ENCODE results near the gene NFIA.

The NFIA gene

GRCh38 chr1:61097317-61097716 is 15.0 kb downstream of the NFIA start:
- no peak overlapping the region for H3K9ac ChIP-seq (ENCODE audit: low read length)
- no peak overlapping the region for H3K14ac ChIP-seq (ENCODE audit: low read length)
- no peak overlapping the region for H4K12ac ChIP-seq (ENCODE audit: low read depth, low read length)
- H4K91ac ChIP-seq (ENCODE audit: low read depth, low read length), result no peak overlapping the region
- H3K23ac ChIP-seq (ENCODE audit: low read length), result no peak overlapping the region
- no peaks in the 10 kb centered on the region for H3K79me2 ChIP-seq (ENCODE audit: control insufficient read depth, insufficient read depth, low read length, poor library complexity)
- no peaks in the 10 kb centered on the region for H3K4me1 ChIP-seq (ENCODE audit: control insufficient read depth in 1 of 2, insufficient read depth in 2 of 2, low read length in 2 of 2)
- no peak overlapping the region for H2BK12ac ChIP-seq (ENCODE audit: low read length)
- H3K36me3 ChIP-seq (ENCODE audit: control insufficient read depth in 1 of 2, insufficient read depth in 2 of 2, low read length in 2 of 2), result no peaks in the 10 kb centered on the region
- H3K4ac ChIP-seq (ENCODE audit: low read depth, low read length), result no peak overlapping the region
- no peak overlapping the region for H2AFZ ChIP-seq (ENCODE audit: insufficient read depth, low read length, poor library complexity)
- no peaks in the 10 kb centered on the region for H3K27me3 ChIP-seq (ENCODE audit: insufficient read depth, low read length)
- H2BK120ac ChIP-seq (ENCODE audit: insufficient read depth, low read length, poor library complexity), result no peak overlapping the region
- no peak overlapping the region for H2AK5ac ChIP-seq (ENCODE audit: low read length)
- H3K27ac ChIP-seq (ENCODE audit: low read depth, low read length), result no peak overlapping the region
- no peaks in the 10 kb centered on the region for H3K9me3 ChIP-seq (ENCODE audit: insufficient read depth, low read depth, low read length)
- H4K8ac ChIP-seq (ENCODE audit: low read depth, low read length), result no peak overlapping the region
- H3K18ac ChIP-seq (ENCODE audit: low read length), result no peak overlapping the region
- no CpG with 5 or more reads among the region's 1 CpG for WGBS (ENCODE audit: extremely low coverage, insufficient coverage, insufficient read length)
- DNase-seq, result no peak
- no peak overlapping the region for H3K4me2 ChIP-seq (ENCODE audit: low read length)
- no peaks in the 10 kb centered on the region for H3K79me1 ChIP-seq (ENCODE audit: low read length)
- H2BK5ac ChIP-seq (ENCODE audit: low read depth, low read length, poor library complexity), result no peak overlapping the region
- H3K4me3 ChIP-seq (ENCODE audit: low read depth, low read length), result no peak overlapping the region

DNA sequence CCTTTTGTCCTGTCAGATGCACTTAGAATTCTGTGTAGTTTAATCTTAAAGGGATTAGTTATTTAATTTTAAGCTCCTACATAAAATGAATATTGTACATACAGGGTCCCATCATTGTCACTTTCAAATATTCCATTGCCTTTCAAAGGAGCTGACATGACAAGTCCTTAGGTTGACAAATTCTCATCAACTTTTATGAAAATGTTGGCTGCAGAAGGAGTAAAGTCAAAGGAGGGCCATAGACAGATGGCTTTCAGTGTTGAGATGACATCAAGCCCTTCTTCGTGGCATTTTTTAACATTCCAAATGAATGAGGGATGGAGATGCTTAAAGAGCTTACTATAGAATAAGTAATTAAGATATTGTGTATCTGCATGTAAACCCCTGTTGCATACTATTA is 15.4 kb downstream of the NFIA start:
- WGBS (ENCODE audit: extremely low coverage, insufficient coverage, insufficient read length), result no CpG with 5 or more reads among the region's 1 CpG
- H3K79me2 ChIP-seq (ENCODE audit: control insufficient read depth, insufficient read depth, low read length, poor library complexity), result no peaks in the 10 kb centered on the region
- no peak overlapping the region for H2AK5ac ChIP-seq (ENCODE audit: low read length)
- H3K4me3 ChIP-seq (ENCODE audit: low read depth, low read length), result no peak overlapping the region
- no peak overlapping the region for H3K18ac ChIP-seq (ENCODE audit: low read length)
- H2BK5ac ChIP-seq (ENCODE audit: low read depth, low read length, poor library complexity), result no peak overlapping the region
- H3K79me1 ChIP-seq (ENCODE audit: low read length), result no peaks in the 10 kb centered on the region
- H3K4ac ChIP-seq (ENCODE audit: low read depth, low read length), result no peak overlapping the region
- H2BK120ac ChIP-seq (ENCODE audit: insufficient read depth, low read length, poor library complexity), result no peak overlapping the region
- no peaks in the 10 kb centered on the region for H3K27me3 ChIP-seq (ENCODE audit: insufficient read depth, low read length)
- H2AFZ ChIP-seq (ENCODE audit: insufficient read depth, low read length, poor library complexity), result no peak overlapping the region
- H3K14ac ChIP-seq (ENCODE audit: low read length), result no peak overlapping the region
- H3K9me3 ChIP-seq (ENCODE audit: insufficient read depth, low read depth, low read length), result no peaks in the 10 kb centered on the region
- no peak overlapping the region for H4K91ac ChIP-seq (ENCODE audit: low read depth, low read length)
- H3K9ac ChIP-seq (ENCODE audit: low read length), result no peak overlapping the region
- H3K36me3 ChIP-seq (ENCODE audit: control insufficient read depth in 1 of 2, insufficient read depth in 2 of 2, low read length in 2 of 2), result no peaks in the 10 kb centered on the region
- H3K27ac ChIP-seq (ENCODE audit: low read depth, low read length), result no peak overlapping the region
- H4K8ac ChIP-seq (ENCODE audit: low read depth, low read length), result no peak overlapping the region
- H3K4me2 ChIP-seq (ENCODE audit: low read length), result no peak overlapping the region
- H4K12ac ChIP-seq (ENCODE audit: low read depth, low read length), result no peak overlapping the region
- H3K4me1 ChIP-seq (ENCODE audit: control insufficient read depth in 1 of 2, insufficient read depth in 2 of 2, low read length in 2 of 2), result no peaks in the 10 kb centered on the region
- DNase-seq, result no peak
- H2BK12ac ChIP-seq (ENCODE audit: low read length), result no peak overlapping the region
- no peak overlapping the region for H3K23ac ChIP-seq (ENCODE audit: low read length)

DNA sequence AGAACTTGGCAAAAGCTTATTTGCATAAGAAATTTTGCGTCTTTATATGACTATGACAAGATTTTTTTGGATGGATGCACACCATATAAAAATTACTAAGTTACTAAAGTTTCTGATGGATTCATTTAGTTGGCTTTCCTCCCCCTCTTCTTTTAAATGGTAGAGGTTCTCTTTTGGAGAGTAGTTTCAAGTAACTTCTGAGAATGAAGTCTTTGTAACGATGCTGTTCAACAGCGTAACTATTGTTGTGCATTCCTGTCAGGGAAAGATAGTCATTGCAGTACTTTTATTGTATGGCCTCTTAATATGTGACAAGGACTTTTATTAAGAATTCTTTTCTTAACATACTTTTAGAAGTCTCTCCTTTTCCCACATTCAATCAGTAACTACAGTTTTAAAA is 16.0 kb downstream of the NFIA start:
- H2AK5ac ChIP-seq (ENCODE audit: low read length), result no peak overlapping the region
- no peak overlapping the region for H3K4me2 ChIP-seq (ENCODE audit: low read length)
- no peak overlapping the region for H3K4me3 ChIP-seq (ENCODE audit: low read depth, low read length)
- no peak overlapping the region for H4K8ac ChIP-seq (ENCODE audit: low read depth, low read length)
- no peak overlapping the region for H2AFZ ChIP-seq (ENCODE audit: insufficient read depth, low read length, poor library complexity)
- no peaks in the 10 kb centered on the region for H3K9me3 ChIP-seq (ENCODE audit: insufficient read depth, low read depth, low read length)
- H2BK5ac ChIP-seq (ENCODE audit: low read depth, low read length, poor library complexity), result no peak overlapping the region
- H2BK120ac ChIP-seq (ENCODE audit: insufficient read depth, low read length, poor library complexity), result no peak overlapping the region
- H3K4me1 ChIP-seq (ENCODE audit: control insufficient read depth in 1 of 2, insufficient read depth in 2 of 2, low read length in 2 of 2), result no peaks in the 10 kb centered on the region
- H4K91ac ChIP-seq (ENCODE audit: low read depth, low read length), result no peak overlapping the region
- H3K27ac ChIP-seq (ENCODE audit: low read depth, low read length), result no peak overlapping the region
- H3K23ac ChIP-seq (ENCODE audit: low read length), result no peak overlapping the region
- no peak overlapping the region for H3K9ac ChIP-seq (ENCODE audit: low read length)
- no peak overlapping the region for H3K18ac ChIP-seq (ENCODE audit: low read length)
- no peaks in the 10 kb centered on the region for H3K36me3 ChIP-seq (ENCODE audit: control insufficient read depth in 1 of 2, insufficient read depth in 2 of 2, low read length in 2 of 2)
- H2BK12ac ChIP-seq (ENCODE audit: low read length), result no peak overlapping the region
- no CpG with 5 or more reads among the region's 3 CpGs for WGBS (ENCODE audit: extremely low coverage, insufficient coverage, insufficient read length)
- no peaks in the 10 kb centered on the region for H3K79me2 ChIP-seq (ENCODE audit: control insufficient read depth, insufficient read depth, low read length, poor library complexity)
- DNase-seq, result no peak
- no peaks in the 10 kb centered on the region for H3K79me1 ChIP-seq (ENCODE audit: low read length)
- no peak overlapping the region for H4K12ac ChIP-seq (ENCODE audit: low read depth, low read length)
- no peak overlapping the region for H3K4ac ChIP-seq (ENCODE audit: low read depth, low read length)
- H3K14ac ChIP-seq (ENCODE audit: low read length), result no peak overlapping the region
- no peaks in the 10 kb centered on the region for H3K27me3 ChIP-seq (ENCODE audit: insufficient read depth, low read length)

- Histone ChIP-seq H4K12ac (ENCODE audit: low read depth, low read length) (no peak overlapping the region), H3K36me3 (ENCODE audit: control insufficient read depth in 1 of 2, insufficient read depth in 2 of 2, low read length in 2 of 2) (no peaks in the 10 kb centered on the region), H3K79me2 (ENCODE audit: control insufficient read depth, insufficient read depth, low read length, poor library complexity) (no peaks in the 10 kb centered on the region), H3K14ac (ENCODE audit: low read length) (no peak overlapping the region), H3K4me1 (ENCODE audit: control insufficient read depth in 1 of 2, insufficient read depth in 2 of 2, low read length in 2 of 2) (no peaks in the 10 kb centered on the region), H3K18ac (ENCODE audit: low read length) (no peak overlapping the region), H2BK12ac (ENCODE audit: low read length) (no peak overlapping the region), H4K8ac (ENCODE audit: low read depth, low read length) (no peak overlapping the region), H3K79me1 (ENCODE audit: low read length) (no peaks in the 10 kb centered on the region), H3K9ac (ENCODE audit: low read length) (no peak overlapping the region), H2AK5ac (ENCODE audit: low read length) (no peak overlapping the region), H3K4ac (ENCODE audit: low read depth, low read length) (no peak overlapping the region), H3K23ac (ENCODE audit: low read length) (no peak overlapping the region), H2AFZ (ENCODE audit: insufficient read depth, low read length, poor library complexity) (no peak overlapping the region), H2BK120ac (ENCODE audit: insufficient read depth, low read length, poor library complexity) (no peak overlapping the region), H3K4me3 (ENCODE audit: low read depth, low read length) (no peak overlapping the region), H3K27ac (ENCODE audit: low read depth, low read length) (no peak overlapping the region), H3K27me3 (ENCODE audit: insufficient read depth, low read length) (no peaks in the 10 kb centered on the region), H2BK5ac (ENCODE audit: low read depth, low read length, poor library complexity) (no peak overlapping the region), H3K9me3 (ENCODE audit: insufficient read depth, low read depth, low read length) (no peaks in the 10 kb centered on the region), H3K4me2 (ENCODE audit: low read length) (no peak overlapping the region), H4K91ac (ENCODE audit: low read depth, low read length) (no peak overlapping the region)
- DNase-seq, result no peak
- WGBS (ENCODE audit: extremely low coverage, insufficient coverage, insufficient read length), result no CpG with 5 or more reads among the region's 4 CpGs
Measured at GRCh38 chr1:61098906-61099437, 16.6 kb downstream of the NFIA start.

Data from trophoblast cell (in vitro differentiated cells and primary cell).